Renal cortex interstitium (tissue), 11 donors: ENCODE results near the gene SARM1. TPM values are rescaled to one million over a fixed set of nuclear protein-coding genes. Genes with fewer than 3 reads are reported as not detected.

ENCODE experiments used
- DNase-seq, 11 donors: peaks; one replicate each; pipeline ENCODE4 v3.0.0-alpha.2; 2013; ENCODE audit warnings: low read depth in 9 of 11, low spot score in 4 of 11; ENCODE audit errors: extremely low read depth in 1 of 11
- polyA plus RNA-seq, 3 donors: library from polyadenylated mRNA; unstranded; fragments of 120-200 nt; gene quantifications; one replicate each; pipeline ENCODE4 v1.2.1, GENCODE V29; 2013; ENCODE audit not compliant: insufficient read length in 3 of 3

SARM1 gene
- polyA plus RNA-seq, 3 donors: 10.5 to 15.9 (median 15.4) TPM

- DNase-seq: no peak
Measured at GRCh38 chr17:28363186-28363585, 8.3 kb upstream of the SARM1 start.

GRCh38 chr17:28363776-28364650 lies 7.5 kb upstream of the SARM1 start:
- DNase-seq: no peak

DNA sequence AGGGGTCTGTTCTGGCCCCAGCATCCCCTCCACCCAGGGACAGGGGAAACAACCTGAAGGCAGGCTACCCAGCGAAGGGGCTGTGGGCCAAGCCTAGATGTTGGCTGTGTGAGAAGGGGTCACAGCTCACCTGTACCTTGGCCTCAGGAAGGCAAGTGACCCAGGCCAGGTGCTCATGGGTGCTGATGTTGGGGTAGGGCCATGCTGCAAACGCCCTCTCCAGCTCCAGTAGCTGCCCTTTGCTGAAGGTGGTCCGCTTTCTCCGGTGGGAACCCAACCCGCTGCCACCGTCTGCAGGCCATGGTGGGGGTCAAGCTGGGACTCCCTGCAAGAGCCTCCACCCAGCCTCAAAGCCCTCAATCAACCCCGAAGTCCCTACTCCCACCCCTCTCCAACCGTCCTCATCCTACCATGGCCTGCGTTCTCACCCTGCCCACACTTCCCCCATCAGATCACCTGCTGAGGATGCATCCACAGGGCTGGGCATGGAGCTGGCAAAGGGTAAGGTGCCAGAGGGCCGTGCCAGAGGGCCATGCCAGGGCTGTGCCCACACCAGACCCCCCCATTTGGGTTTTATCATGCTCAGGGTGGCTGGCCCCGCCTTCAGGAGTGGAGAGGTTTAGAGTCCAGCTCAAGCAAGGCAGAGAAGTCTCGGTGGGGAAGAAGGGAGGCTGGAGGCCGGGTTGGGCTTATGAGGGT lies 6.7 kb upstream of the SARM1 start, which contains the start of gene SEBOX:
TSS of gene SEBOX (minus strand) at position 535 of the 699 bp plus-strand sequence. CDS start at position 487, 48 bp downstream.
- no peak for DNase-seq

- DNase-seq: no peak
Measured at GRCh38 chr17:28365487-28365886, 6.0 kb upstream of the SARM1 start.

DNA sequence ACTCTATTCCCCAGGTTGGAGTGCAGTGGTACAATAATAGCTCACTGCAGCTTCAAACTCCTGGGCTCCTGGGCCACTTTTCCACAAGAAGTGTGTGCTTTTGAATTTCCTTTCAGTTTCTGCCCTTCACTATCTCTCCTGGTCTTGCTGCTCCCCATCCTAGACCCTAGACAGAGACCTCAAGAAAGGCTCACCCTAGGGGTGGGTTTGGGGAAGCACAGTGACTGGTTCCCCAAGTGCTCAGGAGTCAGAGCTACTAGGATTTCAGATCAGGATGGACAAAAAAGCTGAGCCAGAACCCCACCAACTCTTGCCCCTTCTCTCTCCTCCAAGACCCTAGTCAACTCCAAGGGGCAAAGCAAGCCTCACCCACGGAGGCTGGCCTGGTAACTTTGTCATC lies 4.9 kb upstream of the SARM1 start:
- no peak for DNase-seq

- DNase-seq: no peak
Measured at GRCh38 chr17:28367641-28368305, 3.7 kb upstream of the SARM1 start.

DNA sequence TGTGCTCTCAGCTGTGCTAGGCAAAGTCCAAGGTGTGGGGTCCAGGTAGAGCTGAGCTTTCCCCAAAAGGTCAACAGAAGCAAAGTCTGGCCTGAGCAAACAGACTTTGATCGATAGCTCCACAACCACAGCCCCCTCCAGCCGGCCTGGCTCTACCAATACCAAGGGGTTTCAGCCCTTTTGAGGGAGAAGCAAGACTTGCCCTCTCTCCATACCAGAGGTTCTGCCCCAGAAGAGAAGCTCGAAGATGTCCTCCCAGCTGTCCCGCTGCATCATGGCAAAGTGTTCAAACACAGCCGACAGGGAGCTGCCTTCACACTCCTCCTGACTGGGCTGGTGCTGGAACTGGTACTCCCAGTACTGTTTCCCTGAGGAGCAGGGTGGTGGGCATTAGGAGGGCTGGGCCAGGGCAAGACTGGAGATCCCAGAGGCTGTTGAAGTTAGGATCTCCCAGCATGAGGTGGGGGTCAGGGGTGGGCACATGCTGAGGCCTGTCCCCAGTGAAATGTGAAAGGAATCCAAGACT lies 3.1 kb upstream of the SARM1 start:
- DNase-seq: no peak

DNA sequence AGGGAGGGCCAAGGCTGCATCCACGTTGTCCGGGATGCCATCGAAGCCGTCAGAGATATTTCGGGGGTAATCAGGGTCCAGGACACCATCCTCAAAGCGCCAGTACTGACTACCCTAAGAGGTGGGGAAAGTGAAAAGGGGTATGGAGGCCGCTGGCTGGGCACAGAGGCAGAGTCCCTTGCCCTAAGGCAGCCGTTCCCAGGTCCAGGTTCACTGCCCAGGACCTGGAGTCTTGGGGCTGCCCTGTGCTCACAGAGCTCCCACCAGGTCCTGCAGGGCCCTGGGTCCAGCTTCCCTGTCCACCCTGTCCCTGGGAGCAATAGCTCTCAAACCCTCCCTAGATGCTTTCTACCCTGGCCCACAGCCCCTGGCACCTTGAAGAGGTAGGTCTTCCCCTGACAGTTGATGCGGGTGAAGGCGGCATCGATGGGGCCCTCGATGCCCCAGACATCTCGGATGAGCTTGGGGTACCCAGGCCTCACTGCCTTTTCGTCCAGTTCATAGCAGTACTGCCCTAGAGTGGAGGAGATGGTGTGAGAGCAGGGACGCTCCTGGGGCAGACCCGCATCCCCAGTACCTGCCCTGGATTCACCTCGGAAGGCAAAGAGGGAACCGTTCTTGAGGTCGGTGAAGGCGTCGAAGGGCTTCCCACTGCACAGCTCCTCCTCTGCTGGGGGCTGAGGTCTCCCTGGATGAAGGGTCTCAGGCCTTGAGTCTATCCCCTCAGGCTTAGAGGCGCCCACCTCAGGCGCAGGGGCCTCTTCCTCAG lies 2.4 kb upstream of the SARM1 start:
- DNase-seq: no peak

DNA sequence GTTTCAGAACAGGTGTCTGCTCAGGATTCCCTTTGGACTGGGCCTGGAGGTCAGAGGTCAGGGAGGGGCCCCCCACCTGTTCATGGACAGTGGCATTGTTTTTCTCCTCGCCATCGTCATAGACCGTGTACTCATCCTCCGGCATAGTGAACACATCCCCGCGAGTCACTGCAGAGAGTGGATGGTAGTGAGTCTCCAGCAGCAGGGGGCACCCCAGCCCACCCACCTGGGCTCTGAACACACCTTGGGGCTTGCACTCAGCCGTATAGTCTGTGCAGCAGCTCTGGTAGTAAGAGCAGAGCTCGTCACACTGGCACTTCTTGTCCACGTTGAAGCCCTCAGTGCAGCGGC lies 1.8 kb upstream of the SARM1 start:
- no peak for DNase-seq

DNA sequence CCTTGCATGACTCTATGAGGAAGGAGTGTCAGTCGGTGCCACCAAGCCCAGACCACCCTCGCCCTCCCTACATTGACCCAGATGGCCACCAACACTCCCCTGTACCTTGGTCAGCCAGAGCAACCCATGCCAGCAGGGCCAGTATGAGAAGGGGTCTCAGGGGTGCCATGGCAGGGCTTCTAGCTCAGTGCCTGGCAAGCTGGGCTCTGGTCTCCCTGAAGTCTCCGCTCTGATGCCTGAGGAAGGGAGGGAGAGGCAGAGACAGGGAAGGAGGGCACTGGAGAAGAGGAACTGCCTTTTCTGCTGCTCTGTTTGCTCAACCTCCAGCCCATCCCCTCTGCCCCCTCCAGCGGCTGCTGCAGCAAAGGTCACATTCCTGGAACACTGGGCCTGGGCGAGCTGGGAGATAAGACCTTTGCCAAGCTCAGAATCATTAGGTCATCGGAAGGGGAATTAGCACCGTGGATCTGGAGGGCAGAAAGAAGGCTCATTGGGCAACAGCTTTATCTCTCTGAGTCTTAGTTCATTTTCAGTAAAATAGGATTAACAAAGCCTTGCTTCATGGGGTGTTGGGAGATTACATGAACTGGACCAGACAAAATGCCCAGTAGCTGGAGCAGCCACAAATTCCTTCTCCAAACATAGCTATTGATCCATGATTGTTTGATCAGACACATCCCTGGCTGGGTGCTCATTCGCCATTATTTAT lies 1.3 kb upstream of the SARM1 start, which contains the start of gene VTN:
TSS of gene VTN (minus strand) at position 273 of the 709 bp plus-strand sequence. CDS start at position 169, 104 bp downstream.
- no peak for DNase-seq

- no peak for DNase-seq
Measured at GRCh38 chr17:28370744-28371103, 770 bp upstream of the SARM1 start.

DNA sequence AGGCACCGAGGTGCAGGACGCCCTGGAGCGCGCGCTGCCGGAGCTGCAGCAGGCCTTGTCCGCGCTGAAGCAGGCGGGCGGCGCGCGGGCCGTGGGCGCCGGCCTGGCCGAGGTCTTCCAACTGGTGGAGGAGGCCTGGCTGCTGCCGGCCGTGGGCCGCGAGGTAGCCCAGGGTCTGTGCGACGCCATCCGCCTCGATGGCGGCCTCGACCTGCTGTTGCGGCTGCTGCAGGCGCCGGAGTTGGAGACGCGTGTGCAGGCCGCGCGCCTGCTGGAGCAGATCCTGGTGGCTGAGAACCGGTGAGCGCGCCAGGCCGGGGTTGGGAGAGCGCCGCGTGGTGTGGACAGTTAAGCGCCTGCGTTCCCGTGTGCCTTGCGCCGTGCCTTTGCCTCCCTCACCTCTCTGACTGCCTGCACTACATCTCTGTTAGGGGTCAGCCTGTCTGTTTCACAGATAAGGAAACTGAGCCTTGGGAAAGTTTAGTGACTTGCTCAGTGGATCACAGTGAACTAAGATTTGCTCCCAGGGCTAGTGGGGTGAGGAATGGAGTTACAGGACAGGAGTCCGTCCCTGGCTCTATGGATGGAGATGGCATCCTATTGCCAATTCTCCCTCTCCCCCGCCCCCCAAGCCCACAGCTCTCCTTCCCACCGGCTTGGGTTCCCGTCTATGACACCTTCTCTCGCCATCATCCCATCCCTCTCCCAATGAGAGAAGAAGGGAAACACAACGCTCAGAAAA lies 880 bp downstream of the SARM1 start:
- peak in 1 of 11 donors; percentile 15 for DNase-seq

DNA sequence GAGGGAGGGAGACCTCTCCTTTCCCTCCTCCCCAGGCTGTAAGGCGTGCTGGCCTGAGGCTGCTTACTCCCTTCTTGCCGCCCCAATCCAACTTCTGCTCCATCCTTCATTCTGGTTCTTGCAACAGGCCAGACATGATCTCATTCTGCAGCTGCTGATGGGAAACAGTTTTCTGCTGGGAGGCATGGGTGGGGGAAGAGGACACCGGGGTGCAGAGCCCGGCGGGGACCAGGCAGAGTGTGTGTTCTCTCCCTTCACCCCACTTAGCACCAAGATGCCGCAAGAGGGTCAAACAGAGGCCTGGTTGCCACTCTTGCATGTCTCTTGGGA lies 1.4 kb downstream of the SARM1 start:
- DNase-seq: no peak

DNA sequence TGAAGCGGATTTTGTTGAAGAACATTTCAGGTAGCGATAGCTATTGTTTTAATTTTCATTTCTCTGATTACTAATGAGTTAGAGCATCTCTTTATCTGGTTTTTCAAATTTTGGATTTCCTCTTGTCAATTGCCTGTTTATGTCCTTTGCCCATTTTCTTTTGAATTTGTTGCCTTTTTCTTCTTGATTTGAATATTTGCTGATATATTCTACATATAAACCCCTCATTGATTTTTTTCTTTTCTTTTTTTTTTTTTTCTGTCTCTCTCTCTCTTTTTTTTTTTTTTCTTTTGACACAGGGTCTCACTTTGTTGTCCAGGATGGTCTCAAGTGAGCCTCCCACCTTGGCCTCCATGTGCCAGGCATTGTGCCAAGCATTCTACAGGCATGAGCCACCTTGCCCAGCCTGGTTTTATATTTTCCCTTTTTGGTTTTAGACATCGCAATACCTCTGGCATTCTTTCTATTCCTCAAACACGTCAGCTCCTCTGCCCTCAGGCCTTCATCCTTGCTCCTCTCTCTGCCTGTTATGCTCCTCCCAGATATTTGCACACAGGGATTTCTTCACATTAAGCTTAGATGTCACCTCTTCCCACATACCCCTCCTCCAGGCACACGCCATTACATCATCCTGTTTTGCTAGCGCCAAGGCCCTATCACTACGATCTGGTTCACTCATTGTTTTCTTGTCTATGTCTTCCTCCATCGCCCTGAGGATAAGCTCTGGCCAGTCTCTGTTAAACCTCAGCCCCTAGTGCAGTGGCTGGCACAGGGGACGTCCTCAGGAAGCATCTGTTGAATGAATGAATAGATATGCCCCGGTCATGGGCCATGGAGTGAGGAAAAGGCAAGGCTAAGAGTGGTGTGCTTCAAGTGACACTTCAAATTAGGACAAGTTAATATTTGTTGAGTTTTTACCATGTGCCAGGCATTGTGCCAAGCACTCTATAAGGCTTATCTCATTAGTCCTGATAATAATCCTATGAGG lies 8.6 kb downstream of the SARM1 start:
- DNase-seq: no peak

GRCh38 chr17:28381141-28381825 lies 9.8 kb downstream of the SARM1 start:
- DNase-seq: no peak
